Measurements from ENCODE around the gene KCND2. TPM values are rescaled to one million over a fixed set of nuclear protein-coding genes. Genes with fewer than 3 reads are reported as not detected.

KCND2 gene
- total and polyA plus RNA-seq, 2 of the 4 experiments (the other 2 are of a cell fraction): under 0.01 TPM; not detected in 1

DNA sequence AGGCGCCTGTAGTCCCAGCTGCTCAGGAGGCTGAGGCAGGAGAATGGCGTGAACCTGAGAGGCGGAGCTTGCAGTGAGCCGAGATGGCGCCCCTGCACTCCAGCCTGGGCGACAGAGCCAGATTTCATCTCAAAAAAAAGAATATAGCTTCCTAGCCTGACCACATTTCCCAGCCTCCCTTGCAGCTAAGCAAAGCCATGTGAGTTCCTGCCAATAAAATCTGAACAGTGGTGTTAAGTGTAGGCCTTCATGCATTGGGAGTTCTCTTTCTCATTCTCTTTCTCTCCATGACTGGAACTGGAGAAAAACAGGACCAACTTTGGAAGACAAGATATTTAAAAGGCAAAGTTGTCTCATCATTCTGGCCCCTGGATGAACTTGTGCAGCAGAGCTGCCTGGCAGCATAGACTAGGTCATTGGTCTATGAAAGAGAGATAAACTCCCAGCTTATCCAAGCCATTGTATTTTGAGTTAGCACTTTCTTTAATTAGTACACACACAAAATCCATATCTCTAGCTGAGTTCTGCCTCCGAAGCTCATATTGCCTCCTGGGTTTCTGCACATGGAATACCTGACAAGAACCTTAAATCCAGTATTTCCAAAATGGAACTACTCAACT lies 524.2 kb downstream of the KCND2 start:
- H4K20me1 ChIP-seq (ENCODE audit: insufficient read depth, low read length): no peaks in the 10 kb centered on the region
- H4K8ac ChIP-seq (ENCODE audit: low read depth in 2 of 2, low read length in 2 of 2): no peak overlapping the region
- no peak overlapping the region for H3K9ac ChIP-seq (ENCODE audit: low read depth, low read length)
- no peak overlapping the region for H3K18ac ChIP-seq (ENCODE audit: low read depth, low read length)
- no peak overlapping the region for H3K23ac ChIP-seq (ENCODE audit: low read depth, low read length)
- H3K4me2 ChIP-seq (ENCODE audit: low read depth, low read length): no peak overlapping the region
- H2BK5ac ChIP-seq (ENCODE audit: low read depth, low read length, poor library complexity, severe bottlenecking): no peak overlapping the region
- POLR2A ChIA-PET (ENCODE audit: unreplicated experiment): no interaction called here
- H2BK20ac ChIP-seq (ENCODE audit: low read depth, low read length): no peak overlapping the region
- peaks cover 2% of the 10 kb centered on the region; the same call in 1 of the 2 replicates for H3K4me1 ChIP-seq (ENCODE audit: control insufficient read depth, insufficient read depth, low read length)
- WGBS, 2 experiments (ENCODE audit: extremely low coverage in 2 of 2, insufficient read length in 1 of 2): 83% methylated on average over 1 of the region's 7 CpGs; no CpG with 5 or more reads in 1 of the 2 experiments
- CTCF ChIA-PET: interaction anchor here (0.9 kb wide), 1 partner anchor 9 kb away, joined by 3 read pairs; no protein-coding TSS in a partner anchor
- no peak overlapping the region for H4K91ac ChIP-seq (ENCODE audit: insufficient read depth, low read depth, low read length)
- H2AK5ac ChIP-seq (ENCODE audit: low read depth, low read length): no peak overlapping the region
- H3K4ac ChIP-seq (ENCODE audit: low read depth, low read length): no peak overlapping the region
- no peaks in the 10 kb centered on the region for H3K27me3 ChIP-seq (ENCODE audit: control insufficient read depth, insufficient read depth, low read length)
- no peak overlapping the region for H3K56ac ChIP-seq (ENCODE audit: extremely low read depth, insufficient read depth, low read length)
- H3K4me3 ChIP-seq (ENCODE audit: insufficient read depth, low read depth, low read length): no peak overlapping the region
- in situ Hi-C loops (cut with MboI; ENCODE audit: low sequenced_read_pairs): no loop called here
- no peak overlapping the region for H2BK120ac ChIP-seq (ENCODE audit: low read depth, low read length)
- H3K14ac ChIP-seq (replicated peaks; ENCODE audit: low read depth, low read length): no peak overlapping the region
- H3K79me1 ChIP-seq (ENCODE audit: low read depth in 1 of 2, low read length in 2 of 2): no peaks in the 10 kb centered on the region
- dilution Hi-C loops (cut with HindIII; ENCODE audit: low sequenced_read_pairs, unreplicated experiment): no loop called here
- no peak for DNase-seq
- intact Hi-C loops (cut with micrococcal nuclease): no loop called here
- 0 out of 2 replicates have a peak, but pooled peaks cover 3% of the 10 kb centered on the region for H3K9me1 ChIP-seq (ENCODE audit: insufficient read depth, low read length)
- H3K9me3 ChIP-seq (ENCODE audit: control insufficient read depth, insufficient read depth, low read length): no peaks in the 10 kb centered on the region
- H4K5ac ChIP-seq (ENCODE audit: low read depth, low read length): no peak overlapping the region
- H2AK9ac ChIP-seq (replicated peaks; ENCODE audit: low read depth, low read length, poor library complexity): no peak overlapping the region
- no peak overlapping the region for H2AFZ ChIP-seq (replicated peaks; ENCODE audit: low read length, poor library complexity)
- no peak for ATAC-seq (ENCODE audit: low read depth)
- H3K27ac ChIP-seq (ENCODE audit: insufficient read depth, low read length): no peak overlapping the region
- TF ChIP-seq CEBPB (IDR thresholded peaks at IDR 0.05; ENCODE audit: low read depth, low read length) (no peak), USF2 (IDR thresholded peaks at IDR 0.05; ENCODE audit: low read depth, low read length) (no peak), NFE2L2 (IDR thresholded peaks at IDR 0.05; ENCODE audit: low read depth, low read length) (no peak), RAD21 (IDR thresholded peaks at IDR 0.05; ENCODE audit: low read length) (no peak), FOS (IDR thresholded peaks at IDR 0.05; ENCODE audit: low read depth, low read length) (no peak), MAZ (IDR thresholded peaks at IDR 0.05; ENCODE audit: borderline replicate concordance, low read depth, low read length) (no peak), SMC3 (IDR thresholded peaks at IDR 0.05; ENCODE audit: low read depth, low read length) (no peak), RCOR1 (IDR thresholded peaks at IDR 0.05; ENCODE audit: insufficient replicate concordance, low read length) (no peak), MXI1 (IDR thresholded peaks at IDR 0.05; ENCODE audit: borderline replicate concordance, low read depth, low read length) (no peak), POLR2A (IDR thresholded peaks at IDR 0.05; ENCODE audit: low read depth, low read length) (no peak), CHD1 (IDR thresholded peaks at IDR 0.05; ENCODE audit: low read depth, low read length) (no peak), BHLHE40 (IDR thresholded peaks at IDR 0.05; ENCODE audit: low read depth, low read length) (no peak)
- TF ChIP-seq, protein P1, sequence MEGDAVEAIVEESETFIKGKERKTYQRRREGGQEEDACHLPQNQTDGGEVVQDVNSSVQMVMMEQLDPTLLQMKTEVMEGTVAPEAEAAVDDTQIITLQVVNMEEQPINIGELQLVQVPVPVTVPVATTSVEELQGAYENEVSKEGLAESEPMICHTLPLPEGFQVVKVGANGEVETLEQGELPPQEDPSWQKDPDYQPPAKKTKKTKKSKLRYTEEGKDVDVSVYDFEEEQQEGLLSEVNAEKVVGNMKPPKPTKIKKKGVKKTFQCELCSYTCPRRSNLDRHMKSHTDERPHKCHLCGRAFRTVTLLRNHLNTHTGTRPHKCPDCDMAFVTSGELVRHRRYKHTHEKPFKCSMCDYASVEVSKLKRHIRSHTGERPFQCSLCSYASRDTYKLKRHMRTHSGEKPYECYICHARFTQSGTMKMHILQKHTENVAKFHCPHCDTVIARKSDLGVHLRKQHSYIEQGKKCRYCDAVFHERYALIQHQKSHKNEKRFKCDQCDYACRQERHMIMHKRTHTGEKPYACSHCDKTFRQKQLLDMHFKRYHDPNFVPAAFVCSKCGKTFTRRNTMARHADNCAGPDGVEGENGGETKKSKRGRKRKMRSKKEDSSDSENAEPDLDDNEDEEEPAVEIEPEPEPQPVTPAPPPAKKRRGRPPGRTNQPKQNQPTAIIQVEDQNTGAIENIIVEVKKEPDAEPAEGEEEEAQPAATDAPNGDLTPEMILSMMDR (conservative IDR thresholded peaks at IDR 0.05; ENCODE audit: low read depth, low read length): no peak
- H2BK15ac ChIP-seq (ENCODE audit: low read depth, low read length): no peak overlapping the region
- peaks cover 6% of the 10 kb centered on the region; the same call in 1 of the 2 replicates for H3K36me3 ChIP-seq (ENCODE audit: control insufficient read depth, insufficient read depth, low read length)
- no TSS peak for BruUV-seq (replicated peaks)
